ENCODE results near the gene TIAM1.

GRCh38 chr21:31281561-31281960, 62.5 kb downstream of the TIAM1 start:
- TF ChIP-seq, protein P1, sequence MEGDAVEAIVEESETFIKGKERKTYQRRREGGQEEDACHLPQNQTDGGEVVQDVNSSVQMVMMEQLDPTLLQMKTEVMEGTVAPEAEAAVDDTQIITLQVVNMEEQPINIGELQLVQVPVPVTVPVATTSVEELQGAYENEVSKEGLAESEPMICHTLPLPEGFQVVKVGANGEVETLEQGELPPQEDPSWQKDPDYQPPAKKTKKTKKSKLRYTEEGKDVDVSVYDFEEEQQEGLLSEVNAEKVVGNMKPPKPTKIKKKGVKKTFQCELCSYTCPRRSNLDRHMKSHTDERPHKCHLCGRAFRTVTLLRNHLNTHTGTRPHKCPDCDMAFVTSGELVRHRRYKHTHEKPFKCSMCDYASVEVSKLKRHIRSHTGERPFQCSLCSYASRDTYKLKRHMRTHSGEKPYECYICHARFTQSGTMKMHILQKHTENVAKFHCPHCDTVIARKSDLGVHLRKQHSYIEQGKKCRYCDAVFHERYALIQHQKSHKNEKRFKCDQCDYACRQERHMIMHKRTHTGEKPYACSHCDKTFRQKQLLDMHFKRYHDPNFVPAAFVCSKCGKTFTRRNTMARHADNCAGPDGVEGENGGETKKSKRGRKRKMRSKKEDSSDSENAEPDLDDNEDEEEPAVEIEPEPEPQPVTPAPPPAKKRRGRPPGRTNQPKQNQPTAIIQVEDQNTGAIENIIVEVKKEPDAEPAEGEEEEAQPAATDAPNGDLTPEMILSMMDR (IDR thresholded peaks at IDR 0.05) = no peak
- TF ChIP-seq POLR2A (IDR thresholded peaks at IDR 0.05) = no peak

Data from lower leg skin (tissue), 3 donors.